T-helper 1 cell treated with Interleukin-12 subunit alpha and Interleukin-12 subunit beta and Interleukin-4 antibody, amounts not matched to agents 30 μg/mL and 1 μg/mL, for 36 hours (primary cell): ENCODE results near the gene EHBP1.

Source experiments
- H3K27ac Mint-ChIP-seq: one replicate; pipeline ENCODE4 v1.8.0; 2021; ENCODE audit warnings: mild to moderate bottlenecking, mixed read lengths
- H3K27me3 Mint-ChIP-seq: one replicate; pipeline ENCODE4 v1.8.0; 2021; ENCODE audit warnings: low read depth, mixed read lengths
- H3K36me3 Mint-ChIP-seq: one replicate; pipeline ENCODE4 v1.8.0; 2021; ENCODE audit warnings: low read depth, mixed read lengths
- H3K4me1 Mint-ChIP-seq: one replicate; pipeline ENCODE4 v1.8.0; 2021; ENCODE audit warnings: low read depth, mixed read lengths
- H3K4me3 Mint-ChIP-seq: one replicate; pipeline ENCODE4 v1.8.0; 2021; ENCODE audit warnings: mild to moderate bottlenecking, moderate library complexity, mixed read lengths
- H3K9me3 Mint-ChIP-seq: one replicate; pipeline ENCODE4 v1.8.0; 2021; ENCODE audit warnings: mixed read lengths

EHBP1 gene

DNA sequence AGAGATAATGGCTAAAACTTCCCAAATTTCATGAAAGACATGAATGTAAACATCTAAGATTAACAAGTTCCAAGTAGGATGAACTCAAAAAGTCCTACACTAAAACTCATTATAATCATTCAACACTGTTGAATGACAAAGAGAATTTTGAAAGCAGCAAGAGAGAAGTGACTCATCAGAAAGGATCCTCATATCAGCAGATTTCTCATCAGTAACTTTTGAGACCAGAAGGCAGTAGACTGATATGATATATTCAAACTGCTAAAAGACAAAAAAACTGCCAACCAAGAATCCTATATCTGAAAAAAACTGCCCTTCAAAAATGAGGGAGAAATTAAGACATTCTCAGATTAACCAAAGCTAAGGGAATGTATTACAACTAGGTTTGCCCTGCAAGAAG lies 214.6 kb downstream of the EHBP1 start:
- no peaks in the 10 kb centered on the region for H3K4me1 Mint-ChIP-seq
- H3K4me3 Mint-ChIP-seq = no peak overlapping the region
- peaks cover 25% of the 10 kb centered on the region for H3K9me3 Mint-ChIP-seq
- no peaks in the 10 kb centered on the region for H3K36me3 Mint-ChIP-seq
- H3K27ac Mint-ChIP-seq = no peak overlapping the region
- H3K27me3 Mint-ChIP-seq = no peaks in the 10 kb centered on the region

DNA sequence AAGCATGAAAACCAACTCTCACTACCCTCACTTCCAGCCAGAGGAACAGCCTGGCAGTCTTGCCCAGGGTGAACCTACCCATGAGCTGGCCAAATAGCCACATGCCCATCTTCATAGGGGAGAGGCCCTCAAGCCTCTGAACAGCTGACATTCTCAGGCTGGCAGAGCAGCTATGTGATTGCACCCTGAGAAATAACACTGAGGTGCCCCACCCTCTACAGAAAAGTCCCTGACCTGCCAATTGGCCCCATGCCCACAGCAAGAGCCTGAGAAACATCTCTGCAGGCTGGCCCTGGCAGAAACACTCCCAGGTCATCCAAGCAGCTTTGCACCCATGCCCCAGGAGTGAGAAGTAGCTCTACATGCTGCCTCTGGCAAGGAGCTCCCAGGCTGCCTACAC lies 217.7 kb downstream of the EHBP1 start:
- no peaks in the 10 kb centered on the region for H3K36me3 Mint-ChIP-seq
- no peaks in the 10 kb centered on the region for H3K4me1 Mint-ChIP-seq
- H3K27ac Mint-ChIP-seq = no peak overlapping the region
- no peak overlapping the region for H3K4me3 Mint-ChIP-seq
- H3K9me3 Mint-ChIP-seq = peaks cover 25% of the 10 kb centered on the region
- no peaks in the 10 kb centered on the region for H3K27me3 Mint-ChIP-seq

DNA sequence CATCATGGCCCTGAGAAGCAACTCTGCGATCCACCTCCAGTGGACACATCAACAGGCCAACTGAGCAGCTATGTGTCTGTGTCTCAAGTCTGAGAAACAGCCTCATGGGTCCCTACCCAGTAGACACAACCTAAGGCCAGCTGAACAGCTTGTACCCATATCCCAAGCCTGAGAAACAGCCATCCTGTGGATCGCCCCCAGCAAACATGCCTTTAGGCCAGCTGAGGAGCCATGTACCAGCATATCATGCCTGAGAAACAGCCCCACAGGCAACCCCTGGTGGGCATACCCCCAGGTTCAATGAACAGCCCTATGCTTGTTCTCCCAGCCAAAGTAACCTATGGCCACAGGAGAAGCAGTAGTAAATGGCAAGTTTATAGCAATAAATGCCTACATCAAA lies 218.4 kb downstream of the EHBP1 start:
- H3K4me3 Mint-ChIP-seq = no peak overlapping the region
- peaks cover 25% of the 10 kb centered on the region for H3K9me3 Mint-ChIP-seq
- no peak overlapping the region for H3K27ac Mint-ChIP-seq
- H3K36me3 Mint-ChIP-seq = no peaks in the 10 kb centered on the region
- no peaks in the 10 kb centered on the region for H3K4me1 Mint-ChIP-seq
- H3K27me3 Mint-ChIP-seq = no peaks in the 10 kb centered on the region

DNA sequence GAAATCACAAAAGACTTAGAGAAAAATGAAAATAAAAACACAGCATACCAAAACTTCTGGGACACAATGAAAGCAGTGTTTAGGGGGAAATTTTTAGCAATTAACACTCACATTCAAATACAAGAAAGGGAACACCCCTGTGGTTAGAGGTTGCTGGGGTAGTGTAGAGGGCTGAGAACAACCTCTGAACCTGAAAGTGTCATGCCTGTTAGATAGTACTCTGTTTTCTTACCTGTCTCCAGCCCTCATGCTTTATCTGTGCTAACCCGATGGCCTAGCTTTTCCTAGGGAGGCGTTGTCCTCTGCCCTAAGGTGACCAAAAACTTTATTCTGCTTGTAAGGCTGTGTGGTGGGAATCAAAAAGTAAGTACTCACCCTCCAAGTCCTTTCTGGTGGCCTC lies 222.5 kb downstream of the EHBP1 start:
- no peak overlapping the region for H3K4me3 Mint-ChIP-seq
- no peaks in the 10 kb centered on the region for H3K36me3 Mint-ChIP-seq
- H3K4me1 Mint-ChIP-seq = no peaks in the 10 kb centered on the region
- no peak overlapping the region for H3K27ac Mint-ChIP-seq
- H3K9me3 Mint-ChIP-seq = peaks cover 13% of the 10 kb centered on the region
- no peaks in the 10 kb centered on the region for H3K27me3 Mint-ChIP-seq

DNA sequence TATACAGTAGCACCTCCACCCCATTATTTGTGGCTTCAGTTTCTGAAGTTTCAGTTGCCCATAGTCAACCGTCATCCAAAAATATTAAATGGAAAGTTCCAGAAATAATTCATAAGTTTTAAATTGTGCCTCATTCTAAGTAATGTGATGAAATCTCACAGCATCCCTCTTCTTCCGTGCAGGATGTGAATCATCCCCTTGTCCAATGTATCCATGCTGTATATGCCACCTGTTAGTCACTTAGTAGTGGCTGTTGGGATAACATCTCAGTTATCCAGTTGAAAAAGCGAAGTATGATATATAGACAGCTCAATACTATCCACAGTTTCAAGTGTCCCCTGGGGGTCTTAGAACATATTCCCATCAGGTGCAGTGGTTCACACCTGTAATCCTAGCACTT lies 226.0 kb downstream of the EHBP1 start:
- Mint-ChIP-seq H3K27ac (no peak overlapping the region), H3K4me1 (no peaks in the 10 kb centered on the region), H3K36me3 (no peaks in the 10 kb centered on the region), H3K4me3 (no peak overlapping the region), H3K27me3 (no peaks in the 10 kb centered on the region), H3K9me3 (no peaks in the 10 kb centered on the region)

DNA sequence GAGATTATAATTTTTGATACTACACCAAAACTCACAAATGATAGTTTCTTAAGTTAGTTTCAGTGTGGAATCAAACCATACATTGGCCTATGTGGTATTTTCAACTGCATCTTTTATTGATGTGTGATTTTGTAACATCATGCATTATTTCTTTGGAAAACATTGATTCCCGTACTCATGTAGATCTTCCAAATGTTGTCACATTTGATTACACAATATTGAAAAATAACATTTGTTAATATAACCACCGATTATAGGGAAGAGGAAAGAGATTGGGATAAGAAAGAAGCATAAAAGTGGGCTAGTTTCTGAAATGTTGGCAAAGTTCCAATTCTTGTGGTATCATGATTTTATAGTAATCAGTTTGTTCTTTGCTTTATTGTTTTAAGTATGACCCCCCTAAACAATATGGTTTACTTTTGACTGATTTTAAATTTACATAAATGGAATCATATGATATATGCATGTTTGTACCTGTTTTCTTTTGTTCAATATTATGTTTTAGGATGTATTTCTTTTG lies 227.9 kb downstream of the EHBP1 start:
- Mint-ChIP-seq H3K4me1 (no peaks in the 10 kb centered on the region), H3K9me3 (no peaks in the 10 kb centered on the region), H3K27me3 (no peaks in the 10 kb centered on the region), H3K4me3 (no peak overlapping the region), H3K36me3 (no peaks in the 10 kb centered on the region), H3K27ac (no peak overlapping the region)

DNA sequence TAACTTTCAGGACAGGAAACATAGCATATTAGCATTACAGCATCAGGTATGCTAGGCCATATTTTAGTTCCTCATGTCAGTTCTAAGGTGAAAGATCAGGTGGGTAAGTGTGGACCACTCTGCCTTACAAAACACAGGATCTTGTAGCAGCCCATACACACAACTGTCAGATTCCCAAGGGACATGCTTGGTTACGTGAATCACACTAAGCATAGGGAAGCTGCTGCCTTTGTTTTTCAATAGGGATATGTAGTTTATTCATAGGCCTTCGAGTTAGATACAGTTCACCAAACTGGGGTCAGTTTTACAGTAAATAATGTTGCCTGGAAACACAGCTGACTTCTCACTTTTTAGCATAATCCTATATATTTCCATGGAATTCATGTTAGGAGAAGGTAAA lies 229.0 kb downstream of the EHBP1 start:
- Mint-ChIP-seq H3K4me1 (no peaks in the 10 kb centered on the region), H3K4me3 (no peak overlapping the region), H3K27ac (no peak overlapping the region), H3K27me3 (no peaks in the 10 kb centered on the region), H3K36me3 (no peaks in the 10 kb centered on the region), H3K9me3 (no peaks in the 10 kb centered on the region)

DNA sequence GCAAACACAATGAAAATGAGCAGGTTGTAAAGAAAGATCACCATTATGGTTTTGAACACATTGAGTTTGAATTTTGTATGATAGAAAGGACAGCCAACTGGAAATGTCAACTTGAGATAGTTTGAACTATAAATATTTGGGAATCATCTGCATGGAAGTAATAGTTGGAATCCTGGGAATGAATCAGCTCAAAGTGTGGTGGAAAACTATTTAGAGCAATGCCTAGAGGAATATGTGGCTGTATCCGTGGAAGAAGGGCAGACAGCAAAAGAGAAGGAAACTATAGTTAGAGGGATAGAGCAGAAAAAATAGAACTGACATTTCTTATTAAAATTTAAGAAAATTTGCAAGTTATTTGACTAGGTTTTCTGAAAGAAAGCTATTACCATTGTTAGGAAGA lies 232.6 kb downstream of the EHBP1 start:
- Mint-ChIP-seq H3K27me3 (no peaks in the 10 kb centered on the region), H3K4me1 (no peaks in the 10 kb centered on the region), H3K4me3 (no peak overlapping the region), H3K36me3 (no peaks in the 10 kb centered on the region), H3K9me3 (no peaks in the 10 kb centered on the region), H3K27ac (no peak overlapping the region)

DNA sequence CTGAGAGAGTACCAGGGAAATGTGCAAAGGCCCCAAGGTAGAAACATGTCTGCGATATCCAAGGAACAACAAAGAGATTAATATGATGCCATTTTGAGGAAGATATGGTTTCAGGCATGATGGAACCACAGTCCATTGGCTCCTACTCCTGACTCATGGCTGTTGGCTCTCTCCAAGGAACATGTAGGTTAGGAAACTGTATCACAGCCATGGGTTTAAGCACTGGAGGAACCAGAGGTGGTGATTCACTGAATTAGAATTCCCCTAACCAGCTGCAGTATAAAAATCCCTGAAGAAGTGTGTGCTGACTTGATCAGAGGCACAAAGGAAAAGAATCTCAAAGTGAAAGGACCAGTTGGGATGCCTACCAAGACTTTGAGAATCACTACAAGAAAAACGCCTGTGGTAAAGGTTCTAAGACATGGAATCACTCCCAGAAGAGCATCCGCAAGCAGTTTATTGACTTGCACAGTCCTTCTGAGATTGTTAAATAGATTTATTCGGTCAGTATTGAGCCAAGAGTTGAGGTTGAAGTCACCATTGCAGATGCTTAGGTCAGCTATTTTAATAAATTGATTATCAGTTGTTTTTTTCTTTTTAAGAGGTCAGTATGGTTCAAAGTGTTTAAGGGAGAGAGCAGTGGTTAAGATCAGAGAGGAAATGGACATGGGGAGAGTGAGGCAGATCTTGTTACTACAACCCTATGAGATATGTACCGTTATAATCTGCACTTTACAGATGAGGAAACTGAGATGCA lies 234.4 kb downstream of the EHBP1 start:
- Mint-ChIP-seq H3K36me3 (no peaks in the 10 kb centered on the region), H3K27ac (no peak overlapping the region), H3K4me1 (no peaks in the 10 kb centered on the region), H3K9me3 (no peaks in the 10 kb centered on the region), H3K4me3 (no peak overlapping the region), H3K27me3 (no peaks in the 10 kb centered on the region)

DNA sequence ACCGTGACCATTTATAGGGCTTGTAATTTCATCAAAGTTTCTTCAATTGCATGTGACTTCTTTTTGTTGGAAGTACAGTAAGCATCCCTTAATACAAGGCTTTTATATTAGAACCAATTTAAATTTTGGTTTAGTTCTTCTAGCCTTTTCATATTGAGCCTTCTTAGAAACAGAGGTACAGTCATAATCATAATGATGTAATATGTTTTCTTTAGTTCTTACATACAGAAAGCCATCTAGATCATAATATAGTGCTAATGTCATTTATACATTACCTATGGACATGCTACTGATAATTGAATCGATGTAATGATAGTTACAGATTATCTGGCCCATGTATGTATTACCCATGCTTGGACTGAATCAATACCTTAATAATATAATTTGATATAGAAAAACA lies 235.2 kb downstream of the EHBP1 start:
- Mint-ChIP-seq H3K4me1 (no peaks in the 10 kb centered on the region), H3K27ac (no peak overlapping the region), H3K27me3 (no peaks in the 10 kb centered on the region), H3K9me3 (no peaks in the 10 kb centered on the region), H3K36me3 (no peaks in the 10 kb centered on the region), H3K4me3 (no peak overlapping the region)

DNA sequence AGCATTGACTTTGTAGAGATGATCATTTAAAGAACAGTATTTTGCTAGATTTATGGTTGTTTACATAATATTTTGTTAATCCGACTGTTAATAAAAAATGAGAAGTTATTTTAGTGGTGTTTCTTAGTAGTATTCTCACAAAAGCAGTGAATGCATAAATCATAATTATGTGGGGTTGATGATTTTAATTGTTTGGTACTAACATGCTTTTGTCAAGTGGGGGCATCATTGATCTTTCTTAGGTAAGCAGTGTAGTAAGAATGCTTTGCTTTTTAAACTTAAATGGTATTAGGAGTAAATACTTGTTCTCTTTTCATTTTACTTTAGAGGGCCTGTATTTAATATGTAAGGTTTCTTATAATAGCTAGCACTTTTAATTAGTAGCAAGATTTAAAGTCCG lies 235.9 kb downstream of the EHBP1 start:
- Mint-ChIP-seq H3K27ac (no peak overlapping the region), H3K4me3 (no peak overlapping the region), H3K27me3 (no peaks in the 10 kb centered on the region), H3K9me3 (no peaks in the 10 kb centered on the region), H3K36me3 (no peaks in the 10 kb centered on the region), H3K4me1 (no peaks in the 10 kb centered on the region)

DNA sequence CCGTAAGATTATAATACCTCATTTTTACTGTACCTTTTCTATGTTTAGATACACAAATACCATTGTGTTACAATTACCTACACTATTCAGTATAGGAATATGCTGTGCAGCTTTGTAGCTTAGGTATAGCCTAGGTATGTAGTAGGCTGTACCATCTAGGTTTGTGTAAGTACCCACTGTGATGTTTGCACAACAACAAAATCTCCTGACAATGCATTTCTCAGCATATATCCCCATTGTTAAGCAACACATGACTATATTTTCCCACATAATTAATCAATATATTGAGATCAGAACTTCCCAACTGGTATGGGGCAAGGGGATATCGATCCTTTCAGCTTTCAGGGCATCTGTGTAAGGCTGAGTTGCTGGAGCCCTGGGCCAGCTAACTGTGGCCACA lies 238.8 kb downstream of the EHBP1 start:
- Mint-ChIP-seq H3K9me3 (no peaks in the 10 kb centered on the region), H3K27me3 (no peaks in the 10 kb centered on the region), H3K36me3 (no peaks in the 10 kb centered on the region), H3K4me3 (no peak overlapping the region), H3K4me1 (no peaks in the 10 kb centered on the region), H3K27ac (no peak overlapping the region)

DNA sequence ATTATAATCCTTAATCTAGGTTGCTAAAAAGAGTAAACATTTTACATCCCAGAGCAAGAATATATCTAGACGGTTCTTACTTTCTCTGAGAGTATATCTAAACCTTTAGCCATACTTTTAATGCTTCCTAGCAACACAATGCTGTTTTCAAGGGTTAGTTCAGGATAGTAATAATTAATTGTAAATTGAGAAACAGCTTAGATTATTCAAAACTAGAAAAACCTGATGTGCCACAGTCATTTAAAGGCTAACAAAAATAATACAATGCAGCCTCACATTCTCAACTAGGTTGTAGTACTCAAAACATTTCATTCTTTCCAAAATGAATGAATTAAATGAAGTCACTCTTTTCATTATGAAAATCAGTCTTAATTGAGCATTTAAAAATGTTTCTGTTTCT lies 241.9 kb downstream of the EHBP1 start:
- Mint-ChIP-seq H3K27me3 (no peaks in the 10 kb centered on the region), H3K4me1 (no peaks in the 10 kb centered on the region), H3K36me3 (no peaks in the 10 kb centered on the region)

DNA sequence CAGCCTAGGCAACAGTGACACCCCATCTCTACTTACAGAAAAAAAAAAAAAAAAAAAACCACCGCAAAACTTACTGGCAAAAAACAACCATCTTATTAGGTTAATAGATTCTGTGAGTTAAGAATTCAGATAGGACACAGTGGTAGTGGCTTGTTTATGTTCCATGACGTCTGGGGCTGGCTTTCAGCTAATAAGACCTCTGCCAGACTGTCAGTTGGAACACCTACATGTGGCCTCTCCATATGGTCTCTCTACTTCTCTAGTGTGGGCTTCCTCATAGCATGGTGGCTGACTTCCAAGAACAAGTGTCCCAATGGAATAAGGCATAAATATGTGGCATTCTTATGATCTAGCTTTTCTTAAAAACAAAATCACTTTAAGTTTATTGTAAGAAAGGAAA lies 251.1 kb downstream of the EHBP1 start:
- H3K27me3 Mint-ChIP-seq = no peaks in the 10 kb centered on the region
- no peak overlapping the region for H3K4me3 Mint-ChIP-seq
- H3K4me1 Mint-ChIP-seq = no peaks in the 10 kb centered on the region
- no peak overlapping the region for H3K27ac Mint-ChIP-seq
- no peaks in the 10 kb centered on the region for H3K9me3 Mint-ChIP-seq
- H3K36me3 Mint-ChIP-seq = peaks cover 4% of the 10 kb centered on the region

More for the DNA sequence above, 241.9 kb downstream of the EHBP1 start:
- Mint-ChIP-seq H3K4me3 (no peak overlapping the region), H3K9me3 (no peaks in the 10 kb centered on the region), H3K27ac (no peak overlapping the region)

DNA sequence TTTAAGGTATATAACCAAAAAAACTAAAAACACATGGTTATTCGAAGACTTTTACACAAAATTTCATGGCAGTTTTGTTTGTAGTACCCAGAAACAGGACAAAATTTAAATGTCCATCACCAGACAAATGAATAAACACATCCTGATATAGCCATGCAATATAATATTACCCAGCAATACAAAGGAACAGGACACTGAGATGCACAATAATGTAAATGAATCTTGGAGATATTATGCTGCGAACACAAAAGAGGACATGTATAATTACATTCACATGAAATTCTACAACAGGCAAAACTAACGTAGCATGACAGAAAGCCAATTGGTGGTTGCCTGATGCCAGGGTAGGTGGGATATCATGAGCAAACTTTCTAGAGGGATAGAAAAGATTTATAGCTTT lies 252.7 kb downstream of the EHBP1 start:
- no peaks in the 10 kb centered on the region for H3K27me3 Mint-ChIP-seq

DNA sequence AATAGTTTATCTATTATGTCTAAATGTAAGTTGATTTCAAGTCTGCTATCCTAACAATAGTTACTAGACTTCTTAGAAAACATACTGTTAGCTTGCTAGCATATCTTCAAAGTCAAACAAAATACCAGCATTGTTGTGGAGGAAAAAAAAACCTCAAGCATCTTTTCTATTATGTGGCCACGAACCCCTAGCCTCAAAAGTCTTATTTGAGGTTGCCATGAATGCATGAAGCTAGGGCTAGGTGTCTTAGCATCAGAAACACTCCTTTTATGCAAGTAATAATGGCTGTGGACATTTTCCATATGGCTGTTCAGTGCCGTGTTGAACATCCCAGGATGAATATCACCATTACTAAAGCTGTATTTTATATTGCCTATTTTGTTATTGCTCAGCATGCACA lies 258.5 kb downstream of the EHBP1 start:
- H3K4me1 Mint-ChIP-seq = peaks cover 4% of the 10 kb centered on the region
- no peaks in the 10 kb centered on the region for H3K36me3 Mint-ChIP-seq
- H3K27me3 Mint-ChIP-seq = no peaks in the 10 kb centered on the region
- no peak overlapping the region for H3K27ac Mint-ChIP-seq
- H3K9me3 Mint-ChIP-seq = no peaks in the 10 kb centered on the region
- H3K4me3 Mint-ChIP-seq = no peak overlapping the region

More for the DNA sequence above, 252.7 kb downstream of the EHBP1 start:
- Mint-ChIP-seq H3K36me3 (peaks cover 4% of the 10 kb centered on the region), H3K27ac (no peak overlapping the region), H3K9me3 (no peaks in the 10 kb centered on the region), H3K4me1 (no peaks in the 10 kb centered on the region), H3K4me3 (no peak overlapping the region)
